H1 (cell line): ENCODE data around the gene C22orf39.

ENCODE experiments used
- CEBPB ChIP-seq: IDR thresholded peaks from 2 replicates; pipeline ENCODE4 v1.6.1; 2012; ENCODE audit warnings: low read depth, low read length
- CHD2 ChIP-seq: IDR thresholded peaks from 2 replicates; pipeline ENCODE4 v1.6.1; 2012; ENCODE audit warnings: low read length, improper control_type of control experiment
- E2F6 ChIP-seq: IDR thresholded peaks from 2 replicates; pipeline ENCODE4 v1.6.1; 2012; ENCODE audit warnings: inconsistent platforms
- EZH2 ChIP-seq: fragments of 200-600 bp; sonication (generic); IDR thresholded peaks from 2 replicates; pipeline ENCODE4 v1.7.1; 2012; ENCODE audit warnings: low read depth, mild to moderate bottlenecking, moderate library complexity, low read length, inconsistent platforms; ENCODE audit not compliant: severe bottlenecking
- GTF2F1 ChIP-seq: IDR thresholded peaks from 2 replicates; pipeline ENCODE4 v1.6.1; 2012; ENCODE audit warnings: low read depth, low read length, improper control_type of control experiment, borderline replicate concordance
- HDAC2 ChIP-seq, 2 experiments: fragments of 300-600 bp in 1 of 2; sonication (generic) in 1 of 2; IDR thresholded peaks; 2 replicates each; pipeline ENCODE4 v1.6.1; 2011 to 2012; ENCODE audit warnings: low read depth in 2 of 2, low read length in 2 of 2, mild to moderate bottlenecking in 2 of 2, moderate library complexity in 2 of 2, borderline replicate concordance in 1 of 2, inconsistent platforms in 1 of 2
- POLR2A ChIP-seq, 2 experiments: IDR thresholded peaks; 1 replicate in 1 of 2; 2 replicates in 1 of 2; pipeline ENCODE4 v1.6.1; 2011; ENCODE audit warnings: low read depth in 2 of 2, low read length in 2 of 2, mild to moderate bottlenecking in 2 of 2; ENCODE audit errors: control extremely low read depth in 1 of 2
- POLR2AphosphoS5 ChIP-seq: IDR thresholded peaks from 2 replicates; pipeline ENCODE4 v1.6.1; 2011; ENCODE audit warnings: low read depth, low read length
- POU5F1 ChIP-seq: IDR thresholded peaks from 2 replicates; pipeline ENCODE4 v1.6.1; 2011; ENCODE audit warnings: low read depth, mild to moderate bottlenecking, low read length, moderate library complexity
- SIN3A ChIP-seq, 2 experiments: IDR thresholded peaks in 1 of 2; conservative IDR thresholded peaks in 1 of 2; 2 replicates each; pipeline ENCODE4 v1.6.1; 2011 to 2012; ENCODE audit warnings: low read length in 2 of 2, improper control_type of control experiment in 1 of 2, low read depth in 1 of 2, mild to moderate bottlenecking in 1 of 2
- SRF ChIP-seq: IDR thresholded peaks from 2 replicates; pipeline ENCODE4 v1.6.1; 2011; ENCODE audit warnings: mild to moderate bottlenecking, low read depth, low read length, moderate library complexity
- TEAD4 ChIP-seq: IDR thresholded peaks from 2 replicates; pipeline ENCODE4 v1.6.1; 2012; ENCODE audit warnings: low read depth, low read length, inconsistent platforms, mixed read lengths
- TF ChIP-seq, protein P1 (sequence below), 3 experiments: IDR thresholded peaks; 1 replicate in 2 of 3; 2 replicates in 1 of 3; pipeline versions ENCODE4 v1.5.1 to v1.6.1; 2011; ENCODE audit warnings: low read length in 3 of 3, mild to moderate bottlenecking in 3 of 3, inconsistent platforms in 2 of 3, low read depth in 1 of 3, moderate library complexity in 1 of 3; ENCODE audit not compliant: insufficient read depth in 1 of 3; ENCODE audit errors: control extremely low read depth in 1 of 3

DNA sequence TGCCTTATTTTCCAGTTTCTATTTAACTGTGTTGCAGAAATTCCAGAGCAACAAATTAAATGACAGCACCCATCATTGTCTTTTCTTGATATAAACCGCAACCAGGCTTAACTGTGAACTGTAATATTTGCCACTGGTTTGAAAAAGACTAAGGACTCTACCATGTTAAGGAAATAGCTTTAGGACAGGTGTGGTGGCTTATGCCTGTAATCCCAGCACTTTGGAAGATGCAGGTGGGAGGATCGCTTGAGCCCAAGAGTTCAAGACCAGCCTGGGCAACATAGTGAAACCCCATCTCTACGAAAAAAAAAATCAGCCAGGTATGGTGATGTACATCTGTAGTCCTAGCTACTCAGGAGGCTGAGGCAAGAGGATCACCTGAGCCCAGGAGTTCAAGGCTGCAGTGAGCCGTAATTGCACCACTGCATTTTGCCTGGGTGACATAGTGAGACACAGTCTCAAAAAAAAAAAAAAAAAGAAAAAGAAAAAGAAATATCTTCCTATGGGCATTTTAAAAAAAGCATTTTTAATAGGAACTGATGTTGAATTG is 44.8 kb downstream of the C22orf39 start:
- TF ChIP-seq, protein P1, sequence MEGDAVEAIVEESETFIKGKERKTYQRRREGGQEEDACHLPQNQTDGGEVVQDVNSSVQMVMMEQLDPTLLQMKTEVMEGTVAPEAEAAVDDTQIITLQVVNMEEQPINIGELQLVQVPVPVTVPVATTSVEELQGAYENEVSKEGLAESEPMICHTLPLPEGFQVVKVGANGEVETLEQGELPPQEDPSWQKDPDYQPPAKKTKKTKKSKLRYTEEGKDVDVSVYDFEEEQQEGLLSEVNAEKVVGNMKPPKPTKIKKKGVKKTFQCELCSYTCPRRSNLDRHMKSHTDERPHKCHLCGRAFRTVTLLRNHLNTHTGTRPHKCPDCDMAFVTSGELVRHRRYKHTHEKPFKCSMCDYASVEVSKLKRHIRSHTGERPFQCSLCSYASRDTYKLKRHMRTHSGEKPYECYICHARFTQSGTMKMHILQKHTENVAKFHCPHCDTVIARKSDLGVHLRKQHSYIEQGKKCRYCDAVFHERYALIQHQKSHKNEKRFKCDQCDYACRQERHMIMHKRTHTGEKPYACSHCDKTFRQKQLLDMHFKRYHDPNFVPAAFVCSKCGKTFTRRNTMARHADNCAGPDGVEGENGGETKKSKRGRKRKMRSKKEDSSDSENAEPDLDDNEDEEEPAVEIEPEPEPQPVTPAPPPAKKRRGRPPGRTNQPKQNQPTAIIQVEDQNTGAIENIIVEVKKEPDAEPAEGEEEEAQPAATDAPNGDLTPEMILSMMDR (IDR thresholded peaks at IDR 0.05; ENCODE audit: control extremely low read depth in 1 of 3, insufficient read depth in 1 of 3, low read depth in 1 of 3, low read length in 3 of 3), result no peak
- TF ChIP-seq E2F6 (no peak), CEBPB (no peak), GTF2F1 (no peak), POU5F1 (no peak), POLR2AphosphoS5 (no peak), CHD2 (no peak), TEAD4 (no peak), SRF (no peak), SIN3A (conservative IDR thresholded peaks at IDR 0.05 in 1 of 2, IDR thresholded peaks at IDR 0.05 in 1 of 2; ENCODE audit: low read depth in 1 of 2, low read length in 2 of 2) (no peak), EZH2 (no peak), POLR2A (IDR thresholded peaks at IDR 0.05; ENCODE audit: control extremely low read depth in 1 of 2, low read depth in 2 of 2, low read length in 2 of 2) (no peak), HDAC2 (IDR thresholded peaks at IDR 0.05; ENCODE audit: borderline replicate concordance in 1 of 2, low read depth in 2 of 2, low read length in 2 of 2) (no peak)
